ENCODE measurements around the gene AIFM3.

GRCh38 chr22:20983081-20983771 lies 16.2 kb downstream of the AIFM3 start:
- TF ChIP-seq CTCF (IDR thresholded peaks at IDR 0.05; ENCODE audit: low read depth, low read length, missing input control), result no peak
- no peak for TF ChIP-seq TAF1 (conservative IDR thresholded peaks at IDR 0.05)
- TF ChIP-seq JUND (IDR thresholded peaks at IDR 0.05), result no peak

Measured in liver (tissue), 3 donors.